Right forelimb (tissue), 1 donor: ENCODE measurements around the gene RNASE4.

Experiments
- DNase-seq: peaks from one replicate; pipeline ENCODE4 v3.0.0-alpha.2; 2018

RNASE4 gene

DNA sequence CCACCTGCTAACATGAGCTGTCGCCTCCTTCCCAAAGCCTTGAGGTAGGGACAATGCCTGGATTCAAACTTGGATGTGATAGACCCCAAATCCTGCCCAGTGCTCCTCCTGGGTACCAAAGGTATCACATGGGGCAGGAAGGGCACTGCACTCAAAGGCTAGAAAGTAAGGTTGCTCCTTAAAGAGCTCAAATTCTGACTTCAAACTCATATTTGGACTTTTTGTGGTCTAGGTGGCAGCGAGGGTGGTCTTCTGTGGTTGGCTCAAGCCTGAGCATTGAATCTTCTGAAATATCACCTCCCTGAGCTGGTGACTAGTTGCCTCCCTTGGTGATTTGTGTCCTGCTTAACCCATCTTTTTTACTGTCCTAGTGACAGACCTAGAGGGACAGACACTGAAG is 8.3 kb upstream of the RNASE4 start:
- DNase-seq = no peak

DNA sequence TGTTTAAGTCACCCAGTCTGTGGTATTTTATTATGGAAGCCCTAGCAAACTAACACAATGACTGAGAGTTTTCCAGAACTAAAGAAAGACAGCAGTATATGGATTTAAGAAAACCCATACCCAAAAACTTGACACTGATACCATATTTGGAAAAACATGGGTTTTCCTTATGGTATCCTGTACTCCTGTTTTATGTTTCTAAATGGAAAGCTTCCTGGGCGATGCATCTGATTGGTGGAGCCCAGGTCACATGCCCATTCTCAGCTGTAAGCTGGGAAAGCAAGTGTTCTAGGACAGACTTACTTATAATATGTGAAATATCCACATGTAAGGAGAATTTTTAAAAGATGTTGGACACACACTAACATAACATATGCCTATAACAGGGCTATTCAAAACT is 4.5 kb upstream of the RNASE4 start:
- no peak for DNase-seq

GRCh38 chr14:20680363-20680762 is 4.0 kb upstream of the RNASE4 start:
- no peak for DNase-seq

GRCh38 chr14:20680843-20681347 is 3.5 kb upstream of the RNASE4 start:
- no peak for DNase-seq

GRCh38 chr14:20681348-20682126 is 2.8 kb upstream of the RNASE4 start:
- DNase-seq = peak; percentile 95

GRCh38 chr14:20682127-20682434 is 2.3 kb upstream of the RNASE4 start:
- no peak for DNase-seq

GRCh38 chr14:20682435-20683124 is 1.8 kb upstream of the RNASE4 start:
- DNase-seq = peak; percentile 93

DNA sequence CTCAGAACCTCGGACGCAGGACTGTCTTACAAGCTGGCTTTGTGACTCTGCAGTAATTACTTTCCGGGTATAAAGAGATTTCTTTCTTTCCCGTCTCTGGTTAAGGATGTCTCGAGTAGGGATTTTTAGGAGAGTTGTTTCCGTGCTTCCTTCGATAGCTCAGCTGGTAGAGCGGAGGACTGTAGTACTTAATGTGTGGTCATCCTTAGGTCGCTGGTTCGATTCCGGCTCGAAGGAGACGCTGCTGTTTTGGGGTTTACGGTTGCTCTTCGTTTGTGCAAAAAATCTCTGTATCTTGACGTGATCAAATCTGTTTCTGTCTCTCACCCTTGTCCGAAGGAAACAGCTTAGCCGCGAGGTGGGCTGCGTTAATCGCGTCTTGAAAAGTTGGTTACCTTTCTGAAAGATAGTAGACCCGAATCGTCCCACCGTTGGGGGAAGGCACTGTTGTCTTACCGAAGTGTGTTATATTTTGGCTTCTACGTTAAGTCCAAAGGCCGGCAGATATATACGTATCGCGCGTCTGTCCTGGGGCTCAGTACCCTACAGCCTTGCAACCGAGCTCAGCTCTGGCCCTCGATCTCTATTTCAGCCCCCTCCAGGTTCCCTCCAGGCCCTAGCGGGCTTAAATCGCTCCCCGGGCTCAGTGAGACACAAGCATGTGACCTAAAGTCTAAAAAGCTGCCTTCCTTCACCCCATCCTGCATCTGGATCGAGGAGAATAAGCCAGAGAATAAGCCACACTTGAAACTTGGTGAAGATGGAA is 1.1 kb upstream of the RNASE4 start:
- peak; percentile 88 for DNase-seq

GRCh38 chr14:20684662-20685456 is 499 bp downstream of the RNASE4 start:
- no peak for DNase-seq

GRCh38 chr14:20686386-20687143 is 2.2 kb downstream of the RNASE4 start:
- DNase-seq = no peak

DNA sequence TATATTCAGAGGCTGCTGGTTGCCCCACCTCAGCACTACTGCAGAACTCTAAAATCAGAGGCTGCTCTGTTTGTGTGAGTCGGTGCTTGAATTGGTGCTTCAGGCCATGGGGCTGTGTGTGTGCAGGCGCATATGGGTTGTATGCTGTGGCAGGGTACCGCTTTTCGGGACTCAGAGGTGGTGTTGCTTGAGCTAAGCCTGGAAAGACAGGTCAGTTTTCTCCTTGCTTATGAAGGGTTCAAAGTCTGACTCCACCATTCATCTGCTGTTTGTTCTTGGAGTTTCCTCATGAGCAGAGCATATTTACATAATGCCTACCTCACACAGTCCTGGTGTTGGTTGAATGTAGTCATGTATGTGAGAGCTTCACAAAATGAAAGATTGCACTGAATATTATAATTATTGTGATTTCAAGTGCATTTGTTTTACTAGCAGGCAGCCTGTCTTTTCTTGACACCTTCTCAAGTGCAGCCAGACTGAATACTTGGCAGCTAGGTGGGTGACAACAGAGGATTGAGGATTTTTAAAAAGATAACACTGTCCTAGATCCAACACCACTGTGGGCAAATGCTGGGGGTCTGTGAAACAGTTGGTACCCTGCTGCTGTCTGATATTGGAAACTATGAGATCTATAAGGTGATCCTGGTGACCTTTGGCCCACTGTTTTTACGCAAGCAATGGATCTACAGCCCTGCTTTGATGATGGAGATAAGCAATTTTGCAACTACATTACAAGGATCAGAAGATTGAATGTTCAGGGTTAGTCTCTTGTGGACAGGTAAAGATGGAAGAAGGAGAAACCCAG is 3.2 kb downstream of the RNASE4 start:
- no peak for DNase-seq

DNA sequence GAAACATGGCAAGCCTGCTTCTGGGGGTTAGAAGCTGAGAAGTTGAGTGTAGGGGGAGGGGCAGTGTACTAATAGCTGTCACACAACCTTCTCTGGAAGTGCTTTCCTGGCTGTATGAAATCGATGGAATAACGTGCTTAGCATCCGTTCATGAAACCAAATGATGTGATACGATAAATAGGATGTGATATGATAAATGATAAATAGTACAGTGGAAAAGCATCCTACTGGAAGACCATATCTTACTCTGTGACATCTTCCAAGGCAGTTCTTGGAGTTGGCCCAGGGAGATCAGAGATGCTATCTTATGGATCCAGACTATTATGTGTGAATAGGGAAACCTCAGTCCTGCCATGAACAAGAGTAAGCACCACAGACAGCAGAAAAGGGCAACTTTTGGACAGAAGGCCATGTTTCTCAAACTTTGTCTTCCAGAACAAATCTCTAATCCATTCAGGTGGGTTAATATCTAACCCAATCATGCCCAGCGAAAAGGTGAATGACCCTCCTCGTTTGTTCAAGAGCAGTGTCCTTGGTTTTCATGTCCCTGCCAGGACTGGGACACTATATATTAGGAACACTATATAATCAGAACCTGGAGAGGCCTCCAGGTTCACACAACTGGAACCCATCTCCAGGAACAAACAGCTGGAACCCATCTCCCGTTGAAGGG is 3.9 kb downstream of the RNASE4 start, which contains the start of gene ANG:
ANG (plus strand) TSS at position 598 of the 673 bp plus-strand sequence. CDS start 4,801 bp downstream, outside the sequence.
- no peak for DNase-seq

- DNase-seq = peak; percentile 52
Observed at GRCh38 chr14:20690848-20691640, 6.7 kb downstream of the RNASE4 start.

DNA sequence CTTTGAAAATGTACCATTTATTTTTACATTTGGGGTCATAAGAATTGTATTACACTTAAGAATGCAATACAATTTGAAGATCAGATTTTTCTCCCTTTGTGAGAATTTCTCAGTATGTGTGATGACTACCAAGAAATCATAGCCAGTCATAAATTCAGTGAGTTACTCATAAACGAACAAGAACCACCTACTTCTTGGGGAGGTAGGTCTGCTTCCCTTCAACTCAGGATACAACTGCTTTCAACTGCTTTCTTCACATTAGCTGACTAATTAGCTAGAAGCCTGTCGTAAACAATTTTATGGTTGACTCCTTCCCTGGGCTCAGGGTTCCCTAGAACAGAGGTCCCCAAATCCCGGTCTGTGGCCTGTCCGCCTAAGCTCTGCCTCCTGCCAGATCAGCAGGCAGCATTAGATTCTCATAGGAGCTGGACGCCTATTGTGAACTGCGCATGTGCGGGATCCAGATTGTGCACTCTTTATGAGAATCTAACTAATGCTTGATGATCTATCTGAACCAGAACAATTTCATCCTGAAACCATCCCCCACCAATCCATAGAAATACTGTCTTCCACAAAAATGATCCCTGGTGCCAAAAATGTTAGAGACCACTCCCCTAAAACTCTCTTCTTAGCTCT is 7.9 kb downstream of the RNASE4 start:
- no peak for DNase-seq

DNA sequence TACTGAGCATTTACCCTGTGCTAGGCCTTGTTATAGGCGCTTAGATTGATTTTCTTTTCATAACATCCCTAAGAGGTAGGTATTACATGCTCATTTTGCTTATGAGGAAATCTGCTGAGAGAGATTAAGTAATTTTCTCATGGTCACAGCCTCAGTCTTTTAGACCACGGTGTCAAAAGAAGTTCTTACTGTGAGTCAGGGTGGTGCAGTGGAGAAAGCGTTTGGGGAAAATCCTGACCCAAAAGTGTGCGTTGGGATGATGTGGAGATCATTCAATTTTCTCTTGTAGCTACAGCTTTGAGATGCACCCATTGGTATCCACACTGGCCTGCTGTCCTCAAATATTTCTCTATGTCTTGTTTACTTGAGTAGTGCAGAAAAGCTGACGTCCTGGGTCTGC is 12.4 kb downstream of the RNASE4 start:
- no peak for DNase-seq

DNA sequence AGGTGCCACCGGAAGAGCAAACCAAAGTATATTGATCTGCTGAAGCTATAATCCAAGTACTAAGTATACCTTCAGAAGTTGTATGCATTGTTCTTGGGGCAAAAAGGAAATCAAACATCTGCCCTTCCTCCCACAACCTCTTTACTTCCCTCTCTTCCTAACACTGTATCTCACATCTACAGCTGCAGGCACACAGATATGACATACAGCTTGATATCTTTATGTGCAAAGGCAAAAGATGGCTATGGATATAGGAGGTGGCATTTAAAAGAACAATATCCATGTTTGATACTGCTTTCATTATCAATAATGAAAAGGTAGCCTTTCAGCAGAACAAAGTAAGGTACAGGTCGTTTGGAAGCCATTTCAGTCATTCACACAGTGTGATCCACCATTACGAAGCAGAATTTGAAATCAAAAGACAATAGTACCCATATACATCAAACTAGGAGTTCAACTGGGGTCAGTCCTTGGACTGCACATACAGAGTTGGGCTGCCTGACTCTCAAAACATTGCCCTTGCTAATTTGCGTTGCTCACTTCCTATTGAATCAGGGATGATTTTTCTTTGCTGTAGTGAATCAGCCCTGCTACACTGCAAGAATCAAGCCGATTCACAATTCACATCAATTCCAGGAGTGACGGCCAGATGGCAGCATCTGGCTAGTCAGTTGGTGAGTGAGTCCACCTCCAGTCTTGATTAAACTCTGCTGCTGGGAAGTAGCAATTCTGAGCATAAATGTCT is 13.1 kb downstream of the RNASE4 start:
- DNase-seq = peak; percentile 77

- no peak for DNase-seq
Observed at GRCh38 chr14:20698018-20698329, 13.6 kb downstream of the RNASE4 start.

GRCh38 chr14:20698934-20699333 is 14.6 kb downstream of the RNASE4 start:
- DNase-seq = no peak
